ENCODE measurements around the gene NCKAP5L.

- TF ChIP-seq CTCF (IDR thresholded peaks at IDR 0.05) (no peak), RFX5 (IDR thresholded peaks at IDR 0.05) (no peak), CHD2 (IDR thresholded peaks at IDR 0.05; ENCODE audit: low read length, partially characterized antibody) (no peak), TFCP2L1 (CRISPR knock-in tag; IDR thresholded peaks at IDR 0.05) (no peak), EHMT2 (IDR thresholded peaks at IDR 0.05; ENCODE audit: low read depth) (no peak), CBX8 (IDR thresholded peaks at IDR 0.05) (no peak), POLR2A (IDR thresholded peaks at IDR 0.05; ENCODE audit: low read length) (no peak), HOXA7 (CRISPR knock-in tag; IDR thresholded peaks at IDR 0.05) (no peak), HDAC2 (IDR thresholded peaks at IDR 0.05) (no peak), JUNB (IDR thresholded peaks at IDR 0.05) (no peak)
- TF ChIP-seq, protein P1, sequence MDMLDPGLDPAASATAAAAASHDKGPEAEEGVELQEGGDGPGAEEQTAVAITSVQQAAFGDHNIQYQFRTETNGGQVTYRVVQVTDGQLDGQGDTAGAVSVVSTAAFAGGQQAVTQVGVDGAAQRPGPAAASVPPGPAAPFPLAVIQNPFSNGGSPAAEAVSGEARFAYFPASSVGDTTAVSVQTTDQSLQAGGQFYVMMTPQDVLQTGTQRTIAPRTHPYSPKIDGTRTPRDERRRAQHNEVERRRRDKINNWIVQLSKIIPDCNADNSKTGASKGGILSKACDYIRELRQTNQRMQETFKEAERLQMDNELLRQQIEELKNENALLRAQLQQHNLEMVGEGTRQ (IDR thresholded peaks at IDR 0.05), result no peak
- TF ChIP-seq, protein P2, sequence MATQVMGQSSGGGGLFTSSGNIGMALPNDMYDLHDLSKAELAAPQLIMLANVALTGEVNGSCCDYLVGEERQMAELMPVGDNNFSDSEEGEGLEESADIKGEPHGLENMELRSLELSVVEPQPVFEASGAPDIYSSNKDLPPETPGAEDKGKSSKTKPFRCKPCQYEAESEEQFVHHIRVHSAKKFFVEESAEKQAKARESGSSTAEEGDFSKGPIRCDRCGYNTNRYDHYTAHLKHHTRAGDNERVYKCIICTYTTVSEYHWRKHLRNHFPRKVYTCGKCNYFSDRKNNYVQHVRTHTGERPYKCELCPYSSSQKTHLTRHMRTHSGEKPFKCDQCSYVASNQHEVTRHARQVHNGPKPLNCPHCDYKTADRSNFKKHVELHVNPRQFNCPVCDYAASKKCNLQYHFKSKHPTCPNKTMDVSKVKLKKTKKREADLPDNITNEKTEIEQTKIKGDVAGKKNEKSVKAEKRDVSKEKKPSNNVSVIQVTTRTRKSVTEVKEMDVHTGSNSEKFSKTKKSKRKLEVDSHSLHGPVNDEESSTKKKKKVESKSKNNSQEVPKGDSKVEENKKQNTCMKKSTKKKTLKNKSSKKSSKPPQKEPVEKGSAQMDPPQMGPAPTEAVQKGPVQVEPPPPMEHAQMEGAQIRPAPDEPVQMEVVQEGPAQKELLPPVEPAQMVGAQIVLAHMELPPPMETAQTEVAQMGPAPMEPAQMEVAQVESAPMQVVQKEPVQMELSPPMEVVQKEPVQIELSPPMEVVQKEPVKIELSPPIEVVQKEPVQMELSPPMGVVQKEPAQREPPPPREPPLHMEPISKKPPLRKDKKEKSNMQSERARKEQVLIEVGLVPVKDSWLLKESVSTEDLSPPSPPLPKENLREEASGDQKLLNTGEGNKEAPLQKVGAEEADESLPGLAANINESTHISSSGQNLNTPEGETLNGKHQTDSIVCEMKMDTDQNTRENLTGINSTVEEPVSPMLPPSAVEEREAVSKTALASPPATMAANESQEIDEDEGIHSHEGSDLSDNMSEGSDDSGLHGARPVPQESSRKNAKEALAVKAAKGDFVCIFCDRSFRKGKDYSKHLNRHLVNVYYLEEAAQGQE (IDR thresholded peaks at IDR 0.05), result no peak
Measured at GRCh38 chr12:49797449-49797776, 30.8 kb downstream of the NCKAP5L start.

Measured in A549 (cell line).